Measurements from ENCODE around the gene LRBA.

LRBA gene

DNA sequence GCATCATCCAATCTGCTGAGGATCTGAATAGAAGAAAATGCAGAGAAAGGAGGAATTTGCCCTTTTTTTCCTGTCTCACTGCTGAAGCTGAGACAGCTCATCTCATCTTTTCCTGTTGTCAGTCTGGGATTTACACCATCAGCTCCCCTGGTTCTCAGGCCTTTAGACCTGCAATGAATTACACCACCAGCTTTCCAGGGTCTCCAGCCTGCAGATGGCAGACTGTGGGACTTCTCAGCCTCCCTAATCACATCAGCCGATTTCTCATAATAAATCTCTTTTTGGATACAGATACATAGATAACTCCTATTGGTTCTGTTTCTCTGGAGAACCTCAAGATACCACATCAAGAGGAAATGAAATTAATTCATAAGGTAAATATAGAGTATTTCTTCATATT is 567.7 kb downstream of the LRBA start:
- FAIRE-seq: peak; percentile 90
- TF ChIP-seq, protein P1, sequence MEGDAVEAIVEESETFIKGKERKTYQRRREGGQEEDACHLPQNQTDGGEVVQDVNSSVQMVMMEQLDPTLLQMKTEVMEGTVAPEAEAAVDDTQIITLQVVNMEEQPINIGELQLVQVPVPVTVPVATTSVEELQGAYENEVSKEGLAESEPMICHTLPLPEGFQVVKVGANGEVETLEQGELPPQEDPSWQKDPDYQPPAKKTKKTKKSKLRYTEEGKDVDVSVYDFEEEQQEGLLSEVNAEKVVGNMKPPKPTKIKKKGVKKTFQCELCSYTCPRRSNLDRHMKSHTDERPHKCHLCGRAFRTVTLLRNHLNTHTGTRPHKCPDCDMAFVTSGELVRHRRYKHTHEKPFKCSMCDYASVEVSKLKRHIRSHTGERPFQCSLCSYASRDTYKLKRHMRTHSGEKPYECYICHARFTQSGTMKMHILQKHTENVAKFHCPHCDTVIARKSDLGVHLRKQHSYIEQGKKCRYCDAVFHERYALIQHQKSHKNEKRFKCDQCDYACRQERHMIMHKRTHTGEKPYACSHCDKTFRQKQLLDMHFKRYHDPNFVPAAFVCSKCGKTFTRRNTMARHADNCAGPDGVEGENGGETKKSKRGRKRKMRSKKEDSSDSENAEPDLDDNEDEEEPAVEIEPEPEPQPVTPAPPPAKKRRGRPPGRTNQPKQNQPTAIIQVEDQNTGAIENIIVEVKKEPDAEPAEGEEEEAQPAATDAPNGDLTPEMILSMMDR (IDR thresholded peaks at IDR 0.05; ENCODE audit: insufficient read depth, missing control alignments): peak; percentile 19

DNA sequence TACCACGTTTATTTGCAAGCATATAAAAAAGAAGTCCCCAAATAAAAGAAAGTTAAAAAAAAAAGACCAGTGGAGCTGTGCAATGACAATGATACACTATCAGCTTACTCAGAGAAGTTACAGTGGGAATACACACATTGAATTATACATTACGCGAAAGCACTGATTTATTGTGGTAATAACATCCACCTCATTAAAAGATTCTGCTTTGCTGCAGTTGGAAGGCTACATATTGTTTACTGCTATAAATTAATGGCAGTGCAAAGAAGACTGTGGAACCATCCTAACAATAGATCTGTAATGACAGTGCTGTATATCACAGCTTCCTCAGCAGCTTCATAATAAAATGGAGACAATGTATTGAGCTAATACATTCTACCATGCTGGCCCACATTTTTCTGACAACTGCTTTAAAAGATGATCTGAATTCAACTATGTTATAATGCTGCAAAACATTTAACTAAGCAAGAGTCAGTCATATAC is 575.6 kb downstream of the LRBA start:
- no peak for FAIRE-seq
- DNase-seq (ENCODE audit: insufficient read length, low spot score): no peak
- TF ChIP-seq, protein P1 (IDR thresholded peaks at IDR 0.05; ENCODE audit: insufficient read depth, missing control alignments): no peak

More for the DNA sequence above, 567.7 kb downstream of the LRBA start:
- no peak for DNase-seq (ENCODE audit: insufficient read length, low spot score)

DNA sequence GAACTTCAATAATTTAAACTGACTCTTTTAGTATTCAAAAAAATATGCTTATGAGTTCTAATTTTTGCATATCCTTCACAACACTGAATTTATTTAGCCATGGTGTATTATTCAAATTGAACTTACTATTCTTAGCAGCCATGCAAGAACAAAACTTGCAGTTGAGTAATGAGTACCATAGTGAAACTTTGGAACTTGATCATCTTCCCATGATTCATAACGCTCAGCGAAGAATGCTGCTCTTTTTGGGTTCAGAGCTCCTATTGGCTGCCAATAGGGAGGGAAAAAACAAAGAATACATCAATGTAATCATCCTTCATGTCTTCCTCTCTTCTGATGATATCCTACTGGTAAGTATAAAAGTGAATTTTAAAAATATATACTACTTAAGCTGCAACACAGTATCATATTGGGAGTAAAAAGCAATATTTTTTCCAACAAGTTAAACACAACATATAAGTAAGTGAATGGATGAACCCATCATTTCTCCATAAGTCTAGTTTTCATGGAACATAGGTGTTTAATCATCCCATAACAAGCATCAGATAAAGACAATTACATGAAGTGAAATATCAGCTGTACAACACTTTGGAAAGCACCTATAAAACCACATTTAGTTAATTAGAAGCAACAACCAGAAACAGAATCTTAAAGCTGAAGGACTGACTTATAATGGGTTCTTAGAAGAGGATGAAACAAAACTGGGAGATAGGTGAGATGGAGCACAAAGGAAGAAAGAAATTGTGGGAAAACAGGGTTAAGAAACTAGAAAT is 578.3 kb downstream of the LRBA start:
- DNase-seq (ENCODE audit: insufficient read length, low spot score) (no peak), FAIRE-seq (peak; percentile 71)
- TF ChIP-seq, protein P1 (IDR thresholded peaks at IDR 0.05; ENCODE audit: insufficient read depth, missing control alignments): no peak

DNA sequence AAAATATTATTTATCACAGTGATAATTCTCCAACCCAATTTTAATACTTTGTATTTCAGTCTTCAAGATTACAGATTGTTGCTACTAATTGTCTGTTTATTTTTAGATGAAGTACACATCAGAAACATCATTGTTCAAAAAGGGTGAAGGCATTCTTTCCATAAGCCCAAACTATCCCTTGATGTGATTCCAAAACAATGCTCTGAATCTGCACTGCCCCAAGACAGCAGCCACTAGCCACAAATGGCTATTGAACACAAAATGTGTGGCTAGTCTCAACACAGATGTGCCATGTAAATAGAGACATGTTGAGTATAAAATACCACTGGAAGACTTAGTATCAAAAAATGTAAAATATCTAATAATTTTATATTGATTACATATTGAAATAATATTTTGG is 583.9 kb downstream of the LRBA start:
- FAIRE-seq (no peak), DNase-seq (ENCODE audit: insufficient read length, low spot score) (no peak)
- TF ChIP-seq, protein P1 (IDR thresholded peaks at IDR 0.05; ENCODE audit: insufficient read depth, missing control alignments): no peak

DNA sequence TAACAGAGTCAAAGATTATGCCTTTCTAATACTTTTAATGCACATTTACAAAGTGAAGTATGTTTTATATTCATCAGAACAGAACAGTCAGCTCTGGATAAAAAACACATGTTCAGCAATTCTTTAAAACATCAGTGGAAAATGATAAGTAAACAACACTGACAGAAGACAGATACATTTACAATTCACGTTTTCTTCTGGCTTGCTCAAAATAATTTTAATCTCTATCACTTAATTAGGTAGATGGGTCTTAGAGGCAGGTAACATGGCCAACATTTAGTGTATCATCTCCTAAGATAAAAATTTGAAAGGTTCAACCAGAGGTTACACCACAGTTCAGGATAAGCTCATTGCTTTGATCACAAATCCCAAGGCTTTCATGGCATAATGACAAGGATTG is 589.9 kb downstream of the LRBA start:
- DNase-seq (ENCODE audit: insufficient read length, low spot score): no peak
- TF ChIP-seq, protein P1 (IDR thresholded peaks at IDR 0.05; ENCODE audit: insufficient read depth, missing control alignments): no peak
- FAIRE-seq: peak; percentile 86

DNA sequence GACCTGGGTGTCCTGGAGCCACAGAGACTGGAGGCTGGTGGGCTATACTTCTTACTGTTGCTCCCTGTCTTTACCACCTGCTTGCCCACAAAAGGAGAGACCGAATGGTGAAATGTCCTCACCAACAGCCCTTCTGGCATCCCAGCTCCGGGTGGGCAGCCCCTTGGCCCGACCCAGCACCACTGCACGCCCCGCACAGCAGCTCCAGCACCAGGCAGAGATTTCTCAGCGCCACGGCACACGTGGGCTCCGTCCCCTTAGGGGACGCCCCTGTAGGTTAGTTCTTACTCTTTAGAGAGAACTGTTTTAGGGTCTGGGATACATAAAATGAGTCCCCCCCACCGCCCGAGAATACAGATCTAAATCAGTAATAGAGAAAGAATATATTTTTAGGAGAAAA is 591.6 kb downstream of the LRBA start:
- TF ChIP-seq, protein P1 (IDR thresholded peaks at IDR 0.05; ENCODE audit: insufficient read depth, missing control alignments): no peak
- FAIRE-seq: no peak
- no peak for DNase-seq (ENCODE audit: insufficient read length, low spot score)

DNA sequence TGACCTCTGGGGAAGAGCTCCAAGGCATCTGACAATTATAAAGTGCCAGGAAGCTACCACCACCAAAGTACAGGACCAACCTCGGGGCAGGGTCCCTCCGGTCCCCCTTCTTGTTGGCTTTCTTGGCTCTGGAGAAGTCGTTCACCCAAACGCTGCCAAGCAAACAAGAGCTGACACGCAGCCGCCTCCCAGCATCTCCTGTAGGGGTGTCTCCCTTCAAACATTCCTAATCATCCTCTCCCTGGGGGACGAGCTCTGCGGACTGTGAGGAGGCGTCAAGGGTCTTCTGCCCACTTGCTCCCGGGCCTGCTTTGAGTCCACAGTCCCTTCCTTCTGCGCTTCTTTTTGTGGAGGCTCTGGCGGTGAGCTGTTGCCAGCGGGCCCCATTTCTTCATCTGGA is 592.0 kb downstream of the LRBA start:
- FAIRE-seq: no peak
- TF ChIP-seq, protein P1 (IDR thresholded peaks at IDR 0.05; ENCODE audit: insufficient read depth, missing control alignments): no peak

More for the DNA sequence above, 592.0 kb downstream of the LRBA start:
- no peak for DNase-seq (ENCODE audit: insufficient read length, low spot score)
